Lung (tissue), 12 donors: ENCODE results near the gene RARA. TPM values are rescaled to one million over a fixed set of nuclear protein-coding genes. Genes with fewer than 3 reads are reported as not detected.

Experiments used
- ATAC-seq: fragments of 200-7000 bp; cut with Tn5 transposase; one replicate; pipeline ENCODE4 v1.9.1; 2020; ENCODE audit warnings: moderate number of reproducible peaks; ENCODE audit not compliant: insufficient read depth, low FRiP score
- DNase-seq, 3 donors: peaks; one replicate each; pipeline ENCODE4 v3.0.0-alpha.2; 2013 to 2017
- H3K27ac ChIP-seq, 2 donors: one replicate each; pipeline ENCODE4 v1.5.1; 2013; ENCODE audit warnings: mild to moderate bottlenecking in 2 of 2, moderate library complexity in 2 of 2, control low read depth in 1 of 2, inconsistent platforms in 1 of 2, low read depth in 1 of 2, low read length in 1 of 2
- H3K27me3 ChIP-seq, 3 donors: one replicate each; pipeline ENCODE4 v1.5.1; 2013; ENCODE audit warnings: low read length in 2 of 3; ENCODE audit not compliant: control insufficient read depth in 3 of 3, insufficient read depth in 3 of 3
- H3K36me3 ChIP-seq, 4 donors: one replicate each; pipeline ENCODE4 v1.5.1; 2013; ENCODE audit warnings: low read length in 4 of 4, mild to moderate bottlenecking in 1 of 4, moderate library complexity in 1 of 4; ENCODE audit not compliant: control insufficient read depth in 4 of 4, insufficient read depth in 4 of 4
- H3K4me1 ChIP-seq, 5 donors: one replicate each; pipeline ENCODE4 v1.5.1; 2013; ENCODE audit warnings: low read length in 5 of 5, mild to moderate bottlenecking in 2 of 5, moderate library complexity in 1 of 5; ENCODE audit not compliant: control insufficient read depth in 5 of 5, insufficient read depth in 5 of 5
- H3K4me3 ChIP-seq: one replicate; pipeline ENCODE4 v1.5.1; 2013; ENCODE audit warnings: mild to moderate bottlenecking, control low read depth, moderate library complexity
- H3K9ac ChIP-seq, 2 donors: one replicate each; pipeline ENCODE4 v1.5.1; 2013; ENCODE audit warnings: low read length in 2 of 2, control low read depth in 1 of 2; ENCODE audit not compliant: insufficient read depth in 1 of 2
- H3K9me3 ChIP-seq, 4 donors: one replicate each; pipeline ENCODE4 v1.5.1; 2013; ENCODE audit warnings: low read length in 3 of 4, mild to moderate bottlenecking in 1 of 4, moderate library complexity in 1 of 4; ENCODE audit not compliant: control insufficient read depth in 4 of 4, insufficient read depth in 3 of 4
- WGBS, 2 donors: extraction: QIAGEN DNeasy Blood & Tissue Kit; methylation state at CpG; one replicate each; pipeline ENCODE4 v1.1.7; 2013; 5-methylcytosine and 5-hydroxymethylcytosine counted together
- polyA plus RNA-seq, 2 donors: library from polyadenylated mRNA; stranded (reverse); fragments of 200-250 nt; gene quantifications; one replicate each; pipeline ENCODE4 v1.2.1, GENCODE V29; 2013
- total RNA-seq, 2 donors: library from RNA; depleted of rRNA in 1 of 2; stranded (reverse); fragments of >200 nt in 1 of 2; gene quantifications; one replicate each; pipeline ENCODE4 v1.2.1, GENCODE V29; 2014 to 2021
- TF ChIP-seq, protein P1 (sequence below): IDR thresholded peaks from 2 replicates; pipeline ENCODE4 v1.5.1; 2012; ENCODE audit warnings: mild to moderate bottlenecking; ENCODE audit errors: control extremely low read depth, extremely low read depth
- donor health status: control.
- donor health status: control.
- donor health status: Bipolar disorder and iron deficiency.
- donor health status: healthy.
- donor health status: DM: yes; HTN: yes; CAD: no.

RARA gene
- total and polyA plus RNA-seq, 4 donors, result 36.4 to 75.3 (median 50.8) TPM

DNA sequence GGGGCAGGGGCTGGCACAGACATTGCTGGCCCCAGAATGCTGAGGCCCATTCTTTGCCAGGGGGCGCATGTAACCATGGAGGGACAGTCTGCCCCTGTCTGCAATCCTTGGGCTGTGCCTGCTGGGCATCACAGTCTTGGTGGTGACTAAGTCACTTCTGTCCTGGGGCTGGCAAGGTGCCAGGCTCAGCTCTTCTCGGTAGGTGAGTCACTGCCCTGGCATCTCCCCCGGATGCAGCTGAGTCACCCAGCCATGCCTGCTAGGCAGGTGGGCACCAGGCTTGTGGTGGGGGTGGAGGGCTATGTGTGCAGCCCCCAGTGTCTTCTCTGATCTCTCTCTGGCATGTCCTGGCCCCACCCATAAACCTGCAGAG is 5.6 kb downstream of the RARA start:
- no peaks in the 10 kb centered on the region for H3K9me3 ChIP-seq
- no peak overlapping the region for H3K4me3 ChIP-seq
- peaks cover 34 to 82% (median 64%) of the 10 kb centered on the region in 5 donors for H3K4me1 ChIP-seq
- peak in 2 of 3 donors; percentile 59 to 69 for DNase-seq
- TF ChIP-seq, protein P1, sequence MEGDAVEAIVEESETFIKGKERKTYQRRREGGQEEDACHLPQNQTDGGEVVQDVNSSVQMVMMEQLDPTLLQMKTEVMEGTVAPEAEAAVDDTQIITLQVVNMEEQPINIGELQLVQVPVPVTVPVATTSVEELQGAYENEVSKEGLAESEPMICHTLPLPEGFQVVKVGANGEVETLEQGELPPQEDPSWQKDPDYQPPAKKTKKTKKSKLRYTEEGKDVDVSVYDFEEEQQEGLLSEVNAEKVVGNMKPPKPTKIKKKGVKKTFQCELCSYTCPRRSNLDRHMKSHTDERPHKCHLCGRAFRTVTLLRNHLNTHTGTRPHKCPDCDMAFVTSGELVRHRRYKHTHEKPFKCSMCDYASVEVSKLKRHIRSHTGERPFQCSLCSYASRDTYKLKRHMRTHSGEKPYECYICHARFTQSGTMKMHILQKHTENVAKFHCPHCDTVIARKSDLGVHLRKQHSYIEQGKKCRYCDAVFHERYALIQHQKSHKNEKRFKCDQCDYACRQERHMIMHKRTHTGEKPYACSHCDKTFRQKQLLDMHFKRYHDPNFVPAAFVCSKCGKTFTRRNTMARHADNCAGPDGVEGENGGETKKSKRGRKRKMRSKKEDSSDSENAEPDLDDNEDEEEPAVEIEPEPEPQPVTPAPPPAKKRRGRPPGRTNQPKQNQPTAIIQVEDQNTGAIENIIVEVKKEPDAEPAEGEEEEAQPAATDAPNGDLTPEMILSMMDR, result no peak
- H3K9ac ChIP-seq, result no peak overlapping the region
- H3K36me3 ChIP-seq, result no peaks in the 10 kb centered on the region
- peak; percentile 3 for ATAC-seq
- WGBS, 2 donors, result 20 to 24% methylated on average over 3 of the region's 3 CpGs
- H3K27me3 ChIP-seq, result no peaks in the 10 kb centered on the region
- peak overlapping the region; percentile 47 to 86 for H3K27ac ChIP-seq

DNA sequence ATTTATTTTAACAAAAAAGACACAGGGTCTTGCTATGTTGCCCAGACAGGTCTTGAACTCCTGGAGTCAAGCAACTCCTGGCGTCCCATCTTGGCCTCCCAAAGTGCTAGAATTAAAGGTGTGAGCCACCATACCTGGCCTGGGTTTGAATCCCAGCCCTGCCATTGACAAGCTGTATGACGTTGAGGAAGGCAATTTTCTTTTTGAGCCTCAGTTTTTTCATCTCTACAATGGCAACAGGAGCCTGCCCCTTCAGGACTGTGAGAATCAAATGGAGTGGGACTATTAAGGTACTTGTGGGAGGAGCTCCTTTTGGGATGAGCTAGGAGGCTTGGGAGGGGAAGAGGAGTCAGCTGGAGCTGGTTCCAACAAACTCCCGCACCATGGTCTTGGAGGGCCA is 6.2 kb downstream of the RARA start:
- Histone ChIP-seq H3K9me3 (no peaks in the 10 kb centered on the region), H3K27me3 (no peaks in the 10 kb centered on the region), H3K9ac (peak overlapping the region in 1 of 2 donors; percentile 19), H3K36me3 (no peaks in the 10 kb centered on the region), H3K27ac (peak overlapping the region in 1 of 2 donors; percentile 86), H3K4me1 (peaks cover 31 to 81% (median 63%) of the 10 kb centered on the region in 5 donors), H3K4me3 (no peak overlapping the region)
- DNase-seq (no peak), ATAC-seq (no peak)
- WGBS, 2 donors, result 82 to 91% methylated on average over 3 of the region's 3 CpGs
- TF ChIP-seq, protein P1, result no peak

DNA sequence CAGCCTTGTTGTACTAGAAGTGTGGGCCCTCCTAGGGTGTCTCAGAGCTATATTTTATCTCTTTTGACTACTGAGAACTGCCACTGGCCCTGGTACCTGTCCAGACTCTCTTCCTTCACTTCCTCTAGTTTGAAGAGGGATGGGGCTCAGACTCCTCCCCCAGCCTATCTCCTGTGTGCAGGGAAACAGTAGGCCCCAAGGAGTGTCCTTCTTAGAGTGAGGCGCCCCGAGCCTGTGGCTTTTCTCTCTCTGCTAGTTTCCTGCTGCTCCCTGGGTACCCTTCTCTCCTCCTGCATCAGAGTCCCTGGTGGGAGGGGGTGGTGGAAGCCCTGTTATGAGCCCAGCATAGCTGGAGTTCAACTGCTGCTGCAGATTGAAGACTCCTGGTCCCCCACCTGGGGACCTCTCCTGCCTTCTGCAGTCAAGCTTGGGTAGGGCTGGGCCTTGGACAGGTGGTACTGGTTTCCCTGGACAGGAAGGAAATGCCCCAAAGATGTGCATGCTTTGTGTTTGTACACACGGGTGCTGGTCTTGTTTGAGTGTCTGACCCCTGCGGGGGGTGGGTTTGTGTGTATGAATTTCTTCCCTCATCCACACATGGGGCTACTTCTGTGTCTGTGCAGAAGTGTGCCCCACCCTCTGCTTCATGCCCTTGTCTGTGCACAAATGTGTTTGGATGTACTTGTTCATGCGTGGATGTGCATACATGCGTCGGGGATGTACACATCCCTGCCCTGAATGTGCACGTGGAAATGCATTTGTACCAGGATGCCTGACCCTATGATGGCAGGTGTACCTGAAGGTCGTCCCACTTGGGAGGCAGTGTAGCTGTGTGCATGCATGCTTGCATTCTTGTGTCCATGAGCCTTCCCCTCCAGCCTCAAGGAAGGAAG is 6.9 kb downstream of the RARA start:
- TF ChIP-seq, protein P1, result no peak
- DNase-seq (peak in 1 of 3 donors; percentile 21), ATAC-seq (no peak)
- H3K9ac ChIP-seq, result peak overlapping the region in 1 of 2 donors; percentile 78
- WGBS, 2 donors, result 43% methylated on average over 9 of the region's 9 CpGs
- H3K27ac ChIP-seq, result peak overlapping the region; percentile 86
- no peaks in the 10 kb centered on the region for H3K9me3 ChIP-seq
- no peaks in the 10 kb centered on the region for H3K36me3 ChIP-seq
- peaks cover 29 to 81% (median 67%) of the 10 kb centered on the region in 5 donors for H3K4me1 ChIP-seq
- H3K4me3 ChIP-seq, result no peak overlapping the region
- no peaks in the 10 kb centered on the region for H3K27me3 ChIP-seq
